Astrocyte (in vitro differentiated cells and primary cell): Measurements from ENCODE around the gene ZDHHC8.

Experiments
- EZH2 ChIP-seq: IDR thresholded peaks from 2 replicates; pipeline ENCODE4 v1.6.1; 2012; ENCODE audit warnings: mild to moderate bottlenecking, low read length, inconsistent platforms; ENCODE audit not compliant: insufficient read depth
- TF ChIP-seq, protein P1 (sequence below): IDR thresholded peaks from 2 replicates; pipeline ENCODE4 v1.5.1; 2011; ENCODE audit warnings: low read depth, mild to moderate bottlenecking, inconsistent platforms, low read length, moderate library complexity; ENCODE audit not compliant: insufficient read depth

DNA sequence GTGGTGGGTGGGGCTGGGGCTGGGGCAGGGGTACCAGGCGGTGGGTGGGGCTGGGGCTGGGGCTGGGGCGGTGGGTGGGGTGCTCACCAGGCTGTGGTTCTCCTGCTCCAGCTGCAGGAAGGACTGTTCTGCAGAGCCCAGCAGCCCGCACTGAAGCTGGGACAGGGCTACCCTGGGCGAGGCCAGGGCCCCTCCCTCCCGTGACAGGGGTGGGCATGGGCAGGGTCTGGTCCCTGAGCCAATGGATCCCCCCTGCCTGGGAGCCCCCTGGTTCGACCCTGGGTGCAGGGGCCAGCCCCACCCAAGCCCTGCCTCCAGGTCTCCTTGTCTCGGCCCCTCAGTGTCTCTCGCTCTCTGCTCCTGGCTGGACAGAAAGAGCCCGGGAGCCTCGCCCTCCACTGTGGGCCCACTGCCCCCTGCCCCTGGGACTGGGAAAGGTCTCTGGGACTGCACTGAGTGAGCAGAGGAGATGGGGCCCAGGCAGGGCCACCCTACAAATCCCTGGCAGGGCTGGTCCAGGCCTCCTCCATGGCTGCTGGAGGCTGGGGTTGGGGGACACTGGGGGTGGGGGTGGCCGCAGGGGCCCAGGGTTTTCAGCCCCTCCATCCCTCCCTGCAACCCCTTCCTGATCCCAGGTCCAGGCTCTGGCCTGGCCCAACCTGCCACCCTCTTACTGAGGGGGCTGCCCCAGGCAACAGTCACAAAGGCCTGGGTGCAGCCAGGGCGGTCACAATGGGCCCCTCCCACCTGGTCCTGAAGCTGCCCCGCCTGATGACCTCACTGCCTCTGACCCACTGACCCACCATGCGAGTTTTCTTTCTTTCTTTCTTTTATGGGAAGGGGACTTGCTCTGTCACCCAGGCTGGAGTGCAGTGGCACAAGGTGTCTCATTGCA is 19.0 kb downstream of the ZDHHC8 start, which contains the start of gene CCDC188:
- TF ChIP-seq, protein P1, sequence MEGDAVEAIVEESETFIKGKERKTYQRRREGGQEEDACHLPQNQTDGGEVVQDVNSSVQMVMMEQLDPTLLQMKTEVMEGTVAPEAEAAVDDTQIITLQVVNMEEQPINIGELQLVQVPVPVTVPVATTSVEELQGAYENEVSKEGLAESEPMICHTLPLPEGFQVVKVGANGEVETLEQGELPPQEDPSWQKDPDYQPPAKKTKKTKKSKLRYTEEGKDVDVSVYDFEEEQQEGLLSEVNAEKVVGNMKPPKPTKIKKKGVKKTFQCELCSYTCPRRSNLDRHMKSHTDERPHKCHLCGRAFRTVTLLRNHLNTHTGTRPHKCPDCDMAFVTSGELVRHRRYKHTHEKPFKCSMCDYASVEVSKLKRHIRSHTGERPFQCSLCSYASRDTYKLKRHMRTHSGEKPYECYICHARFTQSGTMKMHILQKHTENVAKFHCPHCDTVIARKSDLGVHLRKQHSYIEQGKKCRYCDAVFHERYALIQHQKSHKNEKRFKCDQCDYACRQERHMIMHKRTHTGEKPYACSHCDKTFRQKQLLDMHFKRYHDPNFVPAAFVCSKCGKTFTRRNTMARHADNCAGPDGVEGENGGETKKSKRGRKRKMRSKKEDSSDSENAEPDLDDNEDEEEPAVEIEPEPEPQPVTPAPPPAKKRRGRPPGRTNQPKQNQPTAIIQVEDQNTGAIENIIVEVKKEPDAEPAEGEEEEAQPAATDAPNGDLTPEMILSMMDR: no peak
- no peak for TF ChIP-seq EZH2
